Stimulated activated CD4-positive, alpha-beta T cell treated with anti-CD3 and anti-CD28 coated beads, Interleukin-2, amount 100 ng/mL, for 24 hours (primary cell): ENCODE results near the gene NOL7.

Experiments
- DNase-seq, 2 donors: peaks; one replicate each; pipeline ENCODE4 v3.0.0-alpha.2; 2020

NOL7 gene

DNA sequence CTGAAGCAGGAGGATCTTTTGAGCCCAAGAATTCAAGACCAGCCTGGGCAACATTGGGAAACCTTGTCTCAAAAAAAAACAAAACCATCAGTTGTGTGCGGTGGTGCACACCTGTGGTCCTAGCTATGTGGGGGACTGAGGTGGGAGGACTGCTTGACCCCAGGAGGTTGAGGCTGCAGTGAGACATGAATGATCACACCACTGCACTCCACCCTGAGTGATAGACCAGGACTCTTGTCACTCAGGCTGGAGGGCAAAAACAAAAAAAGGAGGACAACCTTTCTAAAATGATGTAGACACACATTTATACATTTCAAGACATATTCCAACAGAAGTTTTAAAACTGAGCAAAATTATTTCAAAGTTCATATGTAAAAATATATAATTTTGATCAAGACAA, 45.1 kb downstream of the NOL7 start:
- DNase-seq, result no peak

DNA sequence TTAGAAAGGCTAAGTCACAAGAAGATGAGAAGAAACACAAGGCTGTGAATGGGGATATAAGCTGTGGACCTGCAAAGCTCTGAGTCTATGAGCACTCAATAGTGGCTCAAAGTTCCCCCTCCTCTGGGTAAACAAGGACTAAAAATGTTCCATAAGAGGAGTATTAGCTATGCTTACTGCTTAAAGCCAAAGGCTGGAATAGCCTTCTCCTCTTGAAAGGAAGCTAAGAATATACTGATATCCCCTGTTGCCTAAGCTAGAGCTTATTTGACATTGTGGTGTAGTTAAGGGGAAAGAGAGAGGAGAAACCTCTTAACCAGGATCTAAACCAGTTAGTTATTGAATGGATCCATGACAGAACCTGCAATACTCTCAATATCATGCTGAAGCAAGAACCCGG, 45.8 kb downstream of the NOL7 start:
- DNase-seq, result no peak

- DNase-seq, result no peak
Measured at GRCh38 chr6:13661647-13662046, 46.5 kb downstream of the NOL7 start.

GRCh38 chr6:13662651-13663334, 47.7 kb downstream of the NOL7 start:
- DNase-seq, result no peak

GRCh38 chr6:13663986-13664385, 48.9 kb downstream of the NOL7 start:
- no peak for DNase-seq

- DNase-seq, result no peak
Measured at GRCh38 chr6:13664703-13665352, 49.7 kb downstream of the NOL7 start.

DNA sequence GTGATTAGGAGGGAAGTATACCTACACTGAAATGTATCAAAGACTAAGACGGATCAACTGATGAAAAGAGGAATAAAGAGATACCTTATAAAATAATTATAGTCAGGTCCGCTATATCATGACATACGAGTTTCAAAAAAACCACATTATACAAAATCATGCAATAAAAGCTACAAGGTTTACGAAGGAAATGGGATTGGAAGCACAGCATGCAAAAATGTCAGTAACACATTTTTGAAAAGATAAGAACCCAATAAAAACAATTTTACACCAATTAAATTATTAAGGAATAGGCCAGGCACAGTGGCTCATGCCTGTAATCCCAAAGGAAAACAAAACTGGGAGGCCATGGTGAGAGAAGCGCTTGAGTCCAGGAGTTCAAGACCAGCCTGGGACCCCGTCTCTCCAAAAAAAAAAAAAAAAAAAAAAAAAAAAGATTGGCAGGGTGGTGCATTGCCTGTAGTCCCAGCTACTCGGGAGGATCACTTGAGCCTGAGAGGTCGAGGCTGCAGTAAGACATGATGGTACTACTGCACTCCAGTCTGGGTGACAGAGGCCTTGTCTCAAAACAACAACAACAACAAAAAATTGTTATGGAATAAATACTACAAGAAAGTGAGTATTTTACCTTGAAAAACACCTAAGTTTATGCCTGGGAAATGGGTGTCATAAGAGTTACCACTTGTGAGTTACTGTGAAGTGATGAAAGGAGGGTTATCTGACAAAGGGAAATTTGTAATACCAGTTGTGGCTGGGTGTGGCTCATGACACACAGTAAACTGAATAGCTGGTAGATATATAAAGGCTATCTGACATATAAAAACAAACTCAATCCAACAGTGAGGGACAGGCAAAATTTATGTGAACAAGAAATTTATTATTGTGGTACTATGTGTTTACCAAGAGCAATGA, 51.3 kb downstream of the NOL7 start:
- no peak for DNase-seq

- no peak for DNase-seq
Measured at GRCh38 chr6:13667655-13668054, 52.5 kb downstream of the NOL7 start.

DNA sequence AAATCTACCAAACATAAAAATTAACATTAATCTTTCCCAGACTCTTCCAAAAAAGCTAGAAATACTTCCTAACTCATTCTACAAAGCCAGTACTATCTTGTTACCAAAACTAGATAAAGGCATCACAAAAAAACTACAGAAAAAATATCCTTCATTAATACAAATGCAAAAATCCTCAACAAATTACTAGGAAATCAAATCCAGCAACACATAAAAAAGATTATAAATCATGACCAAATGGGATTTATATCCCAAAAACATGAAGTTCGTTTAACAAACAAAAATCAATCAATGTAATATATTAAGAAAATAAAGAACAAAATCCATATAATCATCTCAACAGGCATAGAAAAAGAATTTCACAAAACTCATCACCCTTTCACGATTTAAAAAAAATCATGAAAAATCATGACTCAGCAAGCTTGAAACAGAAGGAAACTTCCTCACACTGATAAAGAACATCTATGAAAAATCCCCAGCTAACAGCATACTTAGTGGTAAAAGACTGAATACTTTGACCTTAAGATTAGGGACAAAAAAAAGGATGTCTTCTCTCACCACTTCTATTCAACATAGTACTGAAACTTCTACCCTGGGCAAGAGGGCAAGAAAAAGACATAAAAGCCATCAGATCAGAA, 53.3 kb downstream of the NOL7 start:
- DNase-seq, result no peak

DNA sequence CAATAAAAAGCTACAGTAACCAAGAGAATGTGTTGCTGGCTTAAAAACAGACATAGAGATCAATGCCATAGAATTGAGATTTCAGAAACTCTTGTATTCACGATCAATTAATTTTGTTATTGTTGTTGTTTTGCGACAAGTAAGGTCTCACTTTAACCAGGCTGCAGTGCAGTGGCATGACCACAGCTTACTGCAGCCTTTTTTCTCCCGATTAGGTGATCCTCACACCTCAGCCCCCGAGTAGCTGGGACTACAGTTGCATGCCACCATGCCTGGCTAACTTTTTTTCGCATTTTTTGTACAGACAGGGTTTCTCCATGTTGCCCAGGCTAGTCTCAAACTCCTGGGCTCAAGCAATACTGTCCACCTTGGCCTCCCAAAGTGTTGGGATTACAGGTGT, 54.3 kb downstream of the NOL7 start:
- DNase-seq, result no peak
